Suprapubic skin (tissue), 4 donors: ENCODE results near the gene NAA20. TPM values are rescaled to one million over a fixed set of nuclear protein-coding genes. Genes with fewer than 3 reads are reported as not detected.

ENCODE experiments used
- DNase-seq, 2 donors: peaks; one replicate each; pipeline ENCODE4 v3.0.0-alpha.2; 2019; ENCODE audit warnings: low spot score in 2 of 2
- H3K27ac ChIP-seq: fragments of 200-600 bp; sonication (generic); one replicate; pipeline ENCODE4 v1.5.1; 2019
- H3K27me3 ChIP-seq: fragments of 200-600 bp; sonication (generic); one replicate; pipeline ENCODE4 v1.5.1; 2019
- H3K36me3 ChIP-seq: fragments of 200-600 bp; sonication (generic); one replicate; pipeline ENCODE4 v1.5.1; 2019
- H3K4me1 ChIP-seq: fragments of 200-600 bp; sonication (generic); one replicate; pipeline ENCODE4 v1.5.1; 2019
- H3K4me3 ChIP-seq: fragments of 200-600 bp; sonication (generic); one replicate; pipeline ENCODE4 v1.5.1; 2019; ENCODE audit warnings: mild to moderate bottlenecking
- H3K9me3 ChIP-seq: fragments of 200-600 bp; sonication (generic); one replicate; pipeline ENCODE4 v1.5.1; 2019
- EP300 ChIP-seq: sonication (generic); formaldehyde crosslinking; IDR thresholded peaks from one replicate; pipeline ENCODE4 v1.6.1; 2017; ENCODE audit warnings: antibody characterized with exemption
- POLR2A ChIP-seq, 2 donors: fragments of 450-650 bp; IDR thresholded peaks; one replicate each; pipeline ENCODE4 v1.6.1; 2017; ENCODE audit warnings: antibody characterized with exemption in 2 of 2, mild to moderate bottlenecking in 2 of 2, moderate library complexity in 2 of 2
- POLR2AphosphoS5 ChIP-seq, 3 donors: sonication (generic); formaldehyde crosslinking; IDR thresholded peaks; one replicate each; pipeline ENCODE4 v1.6.1; 2017; ENCODE audit warnings: antibody characterized with exemption in 3 of 3
- WGBS: methylation state at CpG from one replicate; pipeline ENCODE4 v1.1.5; 2018; 5-methylcytosine and 5-hydroxymethylcytosine counted together
- total RNA-seq, 4 donors: library from RNA; depleted of rRNA; stranded (reverse); fragments of >200 nt; gene quantifications; one replicate each; pipeline ENCODE4 v1.1.0, GENCODE V29; 2016
- TF ChIP-seq, protein P1 (sequence below), 2 donors: fragments of 200-600 bp in 1 of 2; fragments of 450-650 bp in 1 of 2; sonication (generic) in 1 of 2; IDR thresholded peaks; one replicate each; pipeline ENCODE4 v1.5.1; 2016 to 2019; ENCODE audit warnings: antibody characterized with exemption in 2 of 2, mild to moderate bottlenecking in 1 of 2, moderate library complexity in 1 of 2

Gene NAA20
- total RNA-seq, 4 donors from 2014 or later = 20.4 to 38.1 (median 36.5) TPM

DNA sequence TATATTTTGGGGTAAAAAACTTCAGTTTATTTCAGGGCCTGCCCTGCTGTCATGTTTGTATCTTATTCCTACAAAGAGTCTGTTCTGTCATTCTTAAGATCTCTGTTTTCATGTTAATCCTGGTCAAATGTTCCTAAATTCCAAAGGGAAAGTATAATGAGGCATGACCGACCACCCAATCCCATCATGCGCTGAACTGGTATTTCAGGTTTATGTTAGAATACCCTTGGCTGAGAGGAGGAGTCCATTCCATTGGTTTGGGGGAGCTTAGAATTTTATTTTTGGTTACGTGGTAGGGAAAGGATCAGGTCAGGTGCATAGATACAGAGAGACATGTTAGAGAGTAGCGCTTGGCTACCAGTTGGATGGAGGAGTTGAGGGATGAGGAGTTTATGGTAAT lies 60.9 kb downstream of the NAA20 start:
- Histone ChIP-seq H3K4me3 (no peak overlapping the region), H3K36me3 (no peaks in the 10 kb centered on the region), H3K27ac (no peak overlapping the region), H3K27me3 (no peaks in the 10 kb centered on the region), H3K9me3 (no peaks in the 10 kb centered on the region), H3K4me1 (no peaks in the 10 kb centered on the region)
- no peak for DNase-seq
- TF ChIP-seq POLR2AphosphoS5 (IDR thresholded peaks at IDR 0.05) (no peak), EP300 (no peak), POLR2A (IDR thresholded peaks at IDR 0.05) (no peak)
- TF ChIP-seq, protein P1, sequence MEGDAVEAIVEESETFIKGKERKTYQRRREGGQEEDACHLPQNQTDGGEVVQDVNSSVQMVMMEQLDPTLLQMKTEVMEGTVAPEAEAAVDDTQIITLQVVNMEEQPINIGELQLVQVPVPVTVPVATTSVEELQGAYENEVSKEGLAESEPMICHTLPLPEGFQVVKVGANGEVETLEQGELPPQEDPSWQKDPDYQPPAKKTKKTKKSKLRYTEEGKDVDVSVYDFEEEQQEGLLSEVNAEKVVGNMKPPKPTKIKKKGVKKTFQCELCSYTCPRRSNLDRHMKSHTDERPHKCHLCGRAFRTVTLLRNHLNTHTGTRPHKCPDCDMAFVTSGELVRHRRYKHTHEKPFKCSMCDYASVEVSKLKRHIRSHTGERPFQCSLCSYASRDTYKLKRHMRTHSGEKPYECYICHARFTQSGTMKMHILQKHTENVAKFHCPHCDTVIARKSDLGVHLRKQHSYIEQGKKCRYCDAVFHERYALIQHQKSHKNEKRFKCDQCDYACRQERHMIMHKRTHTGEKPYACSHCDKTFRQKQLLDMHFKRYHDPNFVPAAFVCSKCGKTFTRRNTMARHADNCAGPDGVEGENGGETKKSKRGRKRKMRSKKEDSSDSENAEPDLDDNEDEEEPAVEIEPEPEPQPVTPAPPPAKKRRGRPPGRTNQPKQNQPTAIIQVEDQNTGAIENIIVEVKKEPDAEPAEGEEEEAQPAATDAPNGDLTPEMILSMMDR (IDR thresholded peaks at IDR 0.05) = no peak
- 92% methylated on average over 4 of the region's 4 CpGs for WGBS

DNA sequence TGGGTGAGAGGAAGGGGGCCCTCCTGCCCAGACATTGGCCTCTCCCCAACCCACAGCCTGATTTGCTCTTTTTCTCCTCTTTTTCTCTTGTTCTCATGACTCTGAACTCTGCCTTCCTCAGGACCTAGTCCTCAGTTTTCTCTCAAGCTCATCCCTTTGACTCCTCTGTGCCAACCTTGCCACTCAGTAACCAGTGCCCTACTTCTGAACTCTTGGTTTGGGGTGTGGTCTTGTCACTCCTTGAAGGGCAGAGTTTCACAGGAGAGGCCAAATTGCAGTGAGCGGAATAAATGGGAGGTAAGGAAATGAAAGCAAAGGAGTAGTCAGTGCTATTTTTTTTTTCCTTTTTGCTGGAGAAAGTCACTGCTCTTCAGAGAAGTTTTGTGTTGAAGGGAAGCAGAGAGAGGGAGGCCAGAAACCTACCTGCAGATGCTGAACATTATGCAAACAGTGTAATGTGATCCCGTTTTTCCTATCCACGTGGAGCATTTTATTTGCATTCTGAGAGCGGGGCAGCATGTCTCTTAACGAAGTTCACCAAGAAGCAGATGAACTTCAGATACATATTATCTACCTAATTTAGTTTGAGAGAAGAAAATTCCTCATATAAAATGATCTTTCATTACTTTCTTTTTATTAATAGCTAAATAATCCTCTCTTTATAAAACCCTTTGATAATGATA lies 62.1 kb downstream of the NAA20 start:
- peaks cover 7% of the 10 kb centered on the region for H3K4me1 ChIP-seq
- no peak for DNase-seq
- TF ChIP-seq POLR2A (IDR thresholded peaks at IDR 0.05) = no peak
- no peak for TF ChIP-seq POLR2AphosphoS5 (IDR thresholded peaks at IDR 0.05)
- no peak for TF ChIP-seq EP300
- TF ChIP-seq, protein P1 (IDR thresholded peaks at IDR 0.05) = no peak
- no peaks in the 10 kb centered on the region for H3K9me3 ChIP-seq
- no peaks in the 10 kb centered on the region for H3K27me3 ChIP-seq
- H3K4me3 ChIP-seq = no peak overlapping the region
- no peak overlapping the region for H3K27ac ChIP-seq
- no peaks in the 10 kb centered on the region for H3K36me3 ChIP-seq
- WGBS = 52% methylated on average over 5 of the region's 5 CpGs

Other genes with a start within 250 kb of the NAA20 start
- gene CRNKL1, start 35.1 kb downstream of the NAA20 start, total RNA-seq = 10 to 100 TPM; 13.6 to 19.4 (median 16.7) TPM
- under 1 TPM; 0.18 to 0.80 (median 0.57) TPM for gene CFAP61, start 35.2 kb downstream of the NAA20 start, total RNA-seq